Endodermal cell (in vitro differentiated cells): Measurements from ENCODE around the gene MISFA. TPM values are rescaled to one million over a fixed set of nuclear protein-coding genes. Genes with fewer than 3 reads are reported as not detected.

Experiments used
- DNase-seq: peaks from one replicate; pipeline ENCODE4 v3.0.0-alpha.2; 2017
- H3K27ac ChIP-seq: 2 replicates; pipeline ENCODE4 v1.5.1; 2013; ENCODE audit warnings: mild to moderate bottlenecking, low read depth, low read length, moderate library complexity
- H3K27me3 ChIP-seq: 2 replicates; pipeline ENCODE4 v1.6.1; 2013; ENCODE audit warnings: mild to moderate bottlenecking, low read length, moderate library complexity; ENCODE audit not compliant: insufficient read depth, control insufficient read depth, poor library complexity, severe bottlenecking
- H3K36me3 ChIP-seq: 2 replicates; pipeline ENCODE4 v1.7.0; 2013; ENCODE audit warnings: mild to moderate bottlenecking, low read length, moderate library complexity; ENCODE audit not compliant: control insufficient read depth, insufficient read depth
- H3K4me1 ChIP-seq: one replicate; pipeline ENCODE4 v1.7.0; 2013; ENCODE audit warnings: low read length; ENCODE audit not compliant: control insufficient read depth, insufficient read depth
- H3K4me3 ChIP-seq: 2 replicates; pipeline ENCODE4 v1.5.1; 2013; ENCODE audit warnings: mild to moderate bottlenecking, low read length, moderate library complexity
- H3K9ac ChIP-seq: 2 replicates; pipeline ENCODE4 v1.6.1; 2013; ENCODE audit warnings: mild to moderate bottlenecking, low read length, moderate library complexity; ENCODE audit not compliant: poor library complexity, severe bottlenecking; ENCODE audit errors: extremely low read depth
- H3K9me3 ChIP-seq: 2 replicates; pipeline ENCODE4 v1.6.1; 2013; ENCODE audit warnings: mild to moderate bottlenecking, low read length, moderate library complexity; ENCODE audit not compliant: control insufficient read depth
- H3K27ac Mint-ChIP-seq: 2 replicates; pipeline ENCODE4 v1.8.0; 2020; ENCODE audit warnings: mixed read lengths
- H3K27me3 Mint-ChIP-seq: 2 replicates; pipeline ENCODE4 v1.8.0; 2021; ENCODE audit warnings: mild to moderate bottlenecking, mixed read lengths; ENCODE audit not compliant: insufficient read depth
- H3K36me3 Mint-ChIP-seq: 2 replicates; pipeline ENCODE4 v1.8.0; 2020; ENCODE audit warnings: low read depth, mixed read lengths
- H3K4me1 Mint-ChIP-seq: 2 replicates; pipeline ENCODE4 v1.8.0; 2020; ENCODE audit warnings: mixed read lengths
- H3K4me3 Mint-ChIP-seq: 2 replicates; pipeline ENCODE4 v1.8.0; 2020; ENCODE audit warnings: mild to moderate bottlenecking, moderate library complexity, mixed read lengths
- H3K9me3 Mint-ChIP-seq: 2 replicates; pipeline ENCODE4 v1.8.0; 2020; ENCODE audit warnings: mild to moderate bottlenecking, mixed read lengths
- CTCF ChIP-seq: fragments of 200-600 bp; sonication (generic); conservative IDR thresholded peaks from 2 replicates; pipeline ENCODE4 v1.5.0; 2021; ENCODE audit warnings: antibody characterized with exemption, mild to moderate bottlenecking
- WGBS, 2 experiments: methylation state at CpG; one replicate each; pipeline versions ENCODE4 v1.1.5 to v1.1.7; 2013; ENCODE audit warnings: missing lambda C conversion rate in 2 of 2, mixed read lengths in 1 of 2; ENCODE audit not compliant: insufficient coverage in 1 of 2, insufficient read length in 1 of 2; 5-methylcytosine and 5-hydroxymethylcytosine counted together
- total RNA-seq, 2 donors: library from RNA; stranded (reverse); fragmentation: NEBNext Ultra II Directional in 1 of 2; extraction: Animal tissue kit (Norgen Biotek cat#: 25700) in 1 of 2; gene quantifications; 2 replicates in 1 of 2; 3 replicates in 1 of 2; pipeline ENCODE4 v1.2.1, GENCODE V29; 2021

The MISFA gene
- total RNA-seq, 2 donors from 2014 or later, result 5.3 to 6.0 TPM

DNA sequence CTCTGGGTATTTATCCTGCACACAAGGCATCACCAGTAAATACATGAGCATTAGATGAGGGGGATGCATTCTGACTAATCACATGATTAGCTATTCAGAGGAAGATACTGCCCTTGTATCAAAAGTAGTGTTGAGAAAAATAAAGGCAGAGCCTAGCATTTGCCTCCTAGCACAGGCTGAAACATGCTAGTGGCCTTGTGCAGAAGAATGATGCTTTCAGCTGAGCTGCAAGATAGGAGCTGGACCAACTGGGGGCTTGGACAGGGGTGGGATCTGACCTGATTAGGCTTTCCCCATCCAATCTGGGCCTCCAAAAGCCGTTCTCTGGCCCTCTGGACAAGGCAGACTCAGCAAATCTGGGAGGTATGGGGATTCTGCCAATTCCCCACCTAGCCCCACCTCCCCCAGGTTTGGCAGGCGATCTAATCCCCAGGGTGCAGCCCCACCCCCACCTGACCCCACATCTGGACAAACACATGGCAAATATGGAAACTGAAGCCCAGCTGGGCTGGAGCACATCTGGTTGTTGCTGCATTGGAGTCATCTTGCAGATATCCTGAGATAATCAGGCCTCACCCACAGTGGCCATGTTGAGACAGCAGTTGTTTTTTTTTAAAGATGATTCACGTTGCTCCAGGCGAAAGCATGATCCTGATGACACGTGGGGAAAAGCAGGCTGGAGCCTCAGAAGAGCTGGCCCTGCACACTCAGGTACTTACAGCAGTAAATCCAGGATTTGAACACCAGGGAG is 4.4 kb upstream of the MISFA start:
- Histone ChIP-seq H3K36me3 (peaks cover 20% of the 10 kb centered on the region), H3K27me3 (no peaks in the 10 kb centered on the region), H3K9ac (no peak overlapping the region), H3K4me1 (no peaks in the 10 kb centered on the region), H3K9me3 (no peaks in the 10 kb centered on the region), H3K4me3 (no peak overlapping the region), H3K27ac (no peak overlapping the region)
- H3K9me3 Mint-ChIP-seq, result no peaks in the 10 kb centered on the region
- DNase-seq, result no peak
- no peak overlapping the region for H3K4me3 Mint-ChIP-seq
- H3K27ac Mint-ChIP-seq, result no peak overlapping the region
- 51 to 69% methylated on average over 3 to 5 of the region's 5 CpGs for WGBS, 2 experiments
- H3K36me3 Mint-ChIP-seq, result peaks cover 28% of the 10 kb centered on the region
- no peaks in the 10 kb centered on the region for H3K4me1 Mint-ChIP-seq
- no peak for TF ChIP-seq CTCF
- H3K27me3 Mint-ChIP-seq, result no peaks in the 10 kb centered on the region

- Mint-ChIP-seq H3K27ac (no peak overlapping the region), H3K36me3 (peaks cover 36% of the 10 kb centered on the region), H3K9me3 (no peaks in the 10 kb centered on the region), H3K27me3 (no peaks in the 10 kb centered on the region), H3K4me3 (no peak overlapping the region), H3K4me1 (peaks cover 5% of the 10 kb centered on the region)
- H3K4me3 ChIP-seq, result no peak overlapping the region
- peaks cover 26% of the 10 kb centered on the region for H3K36me3 ChIP-seq
- H3K27ac ChIP-seq, result no peak overlapping the region
- no peak overlapping the region for H3K9ac ChIP-seq
- no peak for DNase-seq
- H3K4me1 ChIP-seq, result peaks cover 3% of the 10 kb centered on the region
- no peaks in the 10 kb centered on the region for H3K9me3 ChIP-seq
- TF ChIP-seq CTCF, result no peak
- no peaks in the 10 kb centered on the region for H3K27me3 ChIP-seq
- WGBS, 2 experiments, result 90 to 92% methylated on average over 2 to 4 of the region's 4 CpGs
Measured at GRCh38 chr11:18600915-18601569, 1.5 kb downstream of the MISFA start.

DNA sequence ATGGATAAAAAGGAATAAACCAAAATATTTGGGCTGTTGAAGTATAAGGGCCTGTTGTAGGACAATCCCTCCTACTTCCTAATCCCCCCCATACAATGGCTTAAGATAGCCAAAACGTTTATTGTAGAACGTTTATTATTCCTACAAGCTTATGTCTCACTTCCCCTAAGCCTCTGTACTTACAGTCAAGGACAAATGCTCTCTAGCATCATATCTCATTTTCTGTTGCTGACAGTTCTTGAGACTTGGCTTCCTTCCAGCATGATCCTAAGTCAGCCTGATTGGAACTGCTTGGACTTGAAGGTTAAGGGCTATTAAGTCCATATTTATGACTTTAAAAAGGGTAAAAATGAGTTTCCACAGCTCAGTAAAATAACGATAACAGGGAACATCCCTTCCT is 8.8 kb downstream of the MISFA start:
- H3K27ac ChIP-seq, result no peak overlapping the region
- peaks cover 72% of the 10 kb centered on the region for H3K36me3 ChIP-seq
- Mint-ChIP-seq H3K27me3 (no peaks in the 10 kb centered on the region), H3K27ac (no peak overlapping the region), H3K9me3 (no peaks in the 10 kb centered on the region), H3K4me1 (no peaks in the 10 kb centered on the region), H3K36me3 (peaks cover 65% of the 10 kb centered on the region), H3K4me3 (no peak overlapping the region)
- H3K27me3 ChIP-seq, result no peaks in the 10 kb centered on the region
- no peak for DNase-seq
- no peak for TF ChIP-seq CTCF
- H3K4me1 ChIP-seq, result no peaks in the 10 kb centered on the region
- WGBS, 2 experiments, result 96 to 100% methylated on average over 2 to 3 of the region's 3 CpGs
- no peaks in the 10 kb centered on the region for H3K9me3 ChIP-seq
- H3K9ac ChIP-seq, result no peak overlapping the region
- H3K4me3 ChIP-seq, result no peak overlapping the region
